HG02870 (cell line): Measurements from ENCODE around the gene QPCTL.

ENCODE experiments used
- ATAC-seq: cut with Tn5 transposase; IDR thresholded peaks from one replicate; pipeline ENCODE4 v1.9.1; 2021; ENCODE audit warnings: mild to moderate bottlenecking, moderate library complexity; ENCODE audit not compliant: unreplicated experiment

Gene QPCTL

DNA sequence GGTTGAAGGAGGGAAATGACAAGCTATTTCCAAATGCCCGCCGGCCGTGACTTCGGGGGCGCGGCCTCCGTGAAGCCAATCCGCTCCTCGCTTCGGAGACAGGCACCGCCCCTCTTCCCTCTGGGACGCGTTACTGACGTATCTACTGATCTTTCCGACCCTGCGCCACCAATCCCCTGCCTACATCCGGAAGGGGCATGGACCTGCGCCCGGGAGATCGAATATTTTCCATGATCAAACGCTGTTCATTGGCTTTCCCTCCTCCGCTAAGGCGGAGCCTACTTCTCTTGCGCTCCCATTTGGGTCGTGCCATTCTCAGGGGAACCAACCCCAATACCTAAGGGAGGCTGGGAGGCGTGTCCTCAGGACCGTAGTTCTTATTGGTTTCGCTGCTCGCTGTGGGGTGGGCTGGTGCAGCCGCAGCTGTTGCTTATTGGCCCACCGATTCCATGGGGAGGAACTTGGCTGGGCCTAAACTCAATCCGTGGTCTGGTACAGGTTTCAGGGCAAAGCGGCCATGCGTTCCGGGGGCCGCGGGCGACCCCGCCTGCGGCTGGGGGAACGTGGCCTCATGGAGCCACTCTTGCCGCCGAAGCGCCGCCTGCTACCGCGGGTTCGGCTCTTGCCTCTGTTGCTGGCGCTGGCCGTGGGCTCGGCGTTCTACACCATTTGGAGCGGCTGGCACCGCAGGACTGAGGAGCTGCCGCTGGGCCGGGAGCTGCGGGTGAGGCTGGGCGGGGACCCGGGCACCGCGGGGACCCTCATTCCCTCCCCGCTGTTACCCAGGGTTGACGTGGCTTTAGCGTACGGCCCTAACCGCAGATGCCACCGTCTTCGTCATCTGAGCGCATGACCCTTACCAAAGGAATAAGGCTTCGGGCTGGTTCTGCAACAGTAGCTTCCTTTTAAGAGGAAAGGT is at the start of gene QPCTL:
Gene QPCTL (plus strand): TSS at position 480 of the 919 bp plus-strand sequence. CDS start 38 bp downstream, at position 518.
- peak; percentile 87 for ATAC-seq

DNA sequence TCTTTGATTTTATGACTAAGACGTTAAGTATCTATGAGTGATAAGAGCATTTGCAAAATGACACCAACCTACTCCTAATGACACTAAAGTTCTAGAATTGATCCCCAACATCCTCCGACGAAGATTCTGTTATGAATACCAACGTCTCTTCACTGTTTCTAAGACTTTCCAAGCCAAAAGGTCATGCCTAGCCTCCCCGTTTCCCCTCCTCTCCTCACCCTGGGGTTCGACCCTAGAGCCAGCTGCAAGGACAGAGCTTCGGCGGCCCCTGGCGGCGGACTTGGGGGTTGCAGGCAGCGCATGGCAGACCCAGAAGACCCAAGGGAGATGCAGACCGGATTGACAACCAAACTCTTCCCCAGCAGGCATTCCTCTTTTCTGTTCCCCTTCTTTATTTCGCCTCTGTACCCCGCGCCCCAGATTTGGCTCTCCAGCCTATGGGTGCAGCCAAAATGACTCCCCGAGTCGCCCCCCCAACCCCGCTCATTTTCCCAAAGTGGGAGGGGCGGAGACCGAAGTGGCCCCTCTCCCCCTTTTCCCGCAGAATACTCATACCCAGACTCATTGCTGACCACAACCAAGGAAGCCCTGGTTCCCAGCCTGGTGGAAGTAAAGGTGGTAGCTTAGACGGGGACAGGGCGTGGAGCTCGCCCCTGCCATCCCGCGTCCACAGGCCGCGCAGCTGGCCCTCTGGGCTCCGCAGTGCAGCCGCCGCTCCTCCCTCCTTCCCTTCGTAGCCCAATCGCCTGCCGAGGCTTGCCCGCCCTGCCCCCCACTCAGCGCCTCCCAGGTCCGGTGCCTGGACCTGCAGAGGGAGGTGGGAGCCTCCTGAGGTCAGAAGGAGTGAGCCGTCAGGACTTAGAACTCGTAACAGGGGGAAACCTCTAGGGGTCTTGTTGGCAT is 49.2 kb upstream of the QPCTL start:
- ATAC-seq = no peak

DNA sequence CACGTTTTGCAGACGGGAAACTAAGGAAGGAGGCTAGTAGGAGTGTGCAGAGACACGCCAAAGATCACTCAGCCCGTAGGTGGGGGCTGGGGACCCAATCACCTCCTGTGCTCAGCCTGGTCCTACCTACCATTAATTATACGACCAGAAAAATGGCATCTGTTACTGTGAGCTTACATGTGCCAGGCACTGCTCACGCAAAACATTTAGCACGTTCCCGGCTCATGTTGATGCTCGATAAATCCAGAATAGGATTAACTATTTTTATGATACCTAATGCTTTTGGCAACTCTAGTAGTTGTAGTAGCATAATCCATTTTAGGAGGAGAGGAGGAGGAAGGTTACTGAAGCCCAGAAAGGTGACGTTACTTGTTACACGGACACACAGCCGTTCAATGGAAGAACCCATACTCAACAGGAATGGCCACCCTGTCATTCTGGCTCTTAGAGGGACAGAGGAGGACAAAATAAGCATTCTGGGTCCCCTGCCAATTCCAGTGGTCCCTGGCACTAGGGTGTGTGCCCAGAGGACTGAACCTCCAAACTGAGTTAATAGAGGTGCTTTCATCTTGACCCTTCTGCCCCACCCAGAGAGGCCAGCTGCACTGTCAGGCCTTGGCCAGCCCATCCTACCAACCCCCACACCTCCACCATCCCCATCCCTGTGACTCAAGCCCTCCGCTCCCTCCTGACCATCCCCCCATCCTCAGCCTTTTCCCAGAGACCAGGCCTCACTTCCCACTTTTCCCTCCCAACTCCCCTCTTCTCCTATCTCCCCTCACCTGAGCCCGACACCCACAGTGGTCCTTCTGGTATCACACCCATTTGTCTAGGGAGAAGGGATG is 48.3 kb upstream of the QPCTL start:
- no peak for ATAC-seq

DNA sequence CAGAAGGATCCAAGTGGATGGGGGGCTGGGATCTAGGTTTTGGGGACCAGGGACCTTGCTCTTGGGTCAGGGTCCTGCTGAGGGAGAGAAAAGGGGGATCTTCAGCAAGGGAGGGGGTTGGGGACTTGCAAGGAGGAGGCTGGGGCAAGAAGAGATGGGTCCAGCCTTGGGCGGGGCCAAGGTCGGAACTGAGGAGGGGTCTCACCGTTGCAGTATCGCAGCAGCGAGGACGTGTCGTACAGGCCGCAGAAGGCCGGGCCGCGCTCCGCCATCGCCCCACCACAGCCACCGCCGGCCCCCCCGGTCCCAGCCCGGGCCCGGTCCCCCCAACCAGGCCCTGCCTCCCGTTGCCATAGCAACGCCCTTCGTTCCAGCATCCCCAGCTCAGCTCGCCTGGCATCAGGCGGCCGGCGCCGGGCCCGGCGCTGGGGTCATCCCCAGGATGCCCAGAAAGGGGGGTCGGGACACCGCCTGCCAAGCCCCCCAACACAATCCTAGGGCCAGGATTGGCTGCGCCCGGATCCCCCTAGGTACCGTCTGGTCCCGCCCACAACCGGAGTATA is 47.3 kb upstream of the QPCTL start:
- no peak for ATAC-seq

DNA sequence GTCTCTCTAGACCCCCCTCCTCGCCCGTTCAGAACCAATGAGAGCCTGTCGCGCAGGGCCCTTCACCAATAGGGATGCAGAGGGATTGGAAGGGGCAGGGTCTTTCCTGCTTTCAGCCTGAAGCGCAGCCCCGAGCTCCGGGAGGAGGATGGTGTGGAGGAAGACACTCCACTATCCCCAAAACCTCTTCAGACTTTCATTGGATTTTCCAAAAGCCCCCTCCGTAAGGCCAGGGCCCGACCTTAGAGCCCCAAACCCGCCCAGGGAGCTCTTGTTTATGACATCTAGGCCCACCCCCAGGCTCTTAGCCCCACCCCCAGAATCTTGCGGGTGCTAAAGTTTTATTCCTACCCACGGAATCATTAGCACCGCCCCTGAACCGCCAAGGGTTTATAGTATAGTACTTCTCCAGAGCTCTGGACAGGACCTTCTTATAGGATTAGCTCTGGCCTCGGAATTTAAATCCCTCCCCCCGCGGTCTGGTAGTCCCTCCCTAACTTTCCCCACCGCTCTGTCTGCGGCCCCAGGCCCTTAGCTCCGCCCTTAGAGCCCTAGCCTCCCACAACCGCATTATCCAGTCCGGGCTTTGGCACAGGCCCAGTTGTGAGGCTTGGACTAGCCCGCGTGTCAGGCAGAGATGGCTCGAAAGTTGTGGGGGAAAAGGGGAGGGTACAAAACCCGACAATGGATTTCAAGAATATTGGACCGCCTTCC is 46.7 kb upstream of the QPCTL start:
- peak; percentile 29 for ATAC-seq

DNA sequence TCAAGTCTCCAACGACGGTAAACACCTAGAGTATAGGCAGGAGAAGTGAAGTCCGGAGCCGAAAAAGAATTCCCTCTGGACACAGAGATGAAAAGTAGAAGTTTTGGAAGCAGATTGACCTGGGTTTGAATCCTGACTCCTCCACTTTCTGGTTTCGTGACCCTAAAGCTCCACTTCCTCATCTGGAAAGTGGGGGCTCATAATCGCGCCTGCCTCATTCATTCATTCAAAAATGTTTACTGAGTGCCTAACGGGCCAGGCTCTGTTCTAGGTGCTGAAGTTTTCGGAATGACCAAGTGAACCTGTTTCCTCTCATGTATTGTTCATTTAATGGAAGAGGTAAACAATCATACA is 46.1 kb upstream of the QPCTL start:
- ATAC-seq = no peak

DNA sequence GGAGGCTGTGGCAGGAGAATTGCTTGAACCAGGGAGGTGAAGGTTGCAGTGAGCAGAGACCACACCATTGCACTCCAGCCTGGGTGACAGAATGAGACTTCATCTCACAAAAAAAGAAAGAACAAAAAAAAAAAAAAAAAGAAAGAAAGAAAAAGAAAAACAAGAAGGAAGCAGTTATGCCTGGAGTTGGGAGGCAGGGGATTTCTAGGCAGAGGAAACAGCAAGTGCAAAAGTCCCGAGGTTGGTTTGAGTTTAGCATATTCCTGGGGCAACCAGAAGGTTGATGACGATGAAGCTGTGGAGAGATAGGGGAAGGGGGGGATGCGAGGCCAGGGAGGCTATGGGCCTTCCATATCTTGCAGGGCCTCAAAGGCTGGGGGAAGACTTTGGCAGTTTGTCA is 41.7 kb upstream of the QPCTL start:
- ATAC-seq = no peak

DNA sequence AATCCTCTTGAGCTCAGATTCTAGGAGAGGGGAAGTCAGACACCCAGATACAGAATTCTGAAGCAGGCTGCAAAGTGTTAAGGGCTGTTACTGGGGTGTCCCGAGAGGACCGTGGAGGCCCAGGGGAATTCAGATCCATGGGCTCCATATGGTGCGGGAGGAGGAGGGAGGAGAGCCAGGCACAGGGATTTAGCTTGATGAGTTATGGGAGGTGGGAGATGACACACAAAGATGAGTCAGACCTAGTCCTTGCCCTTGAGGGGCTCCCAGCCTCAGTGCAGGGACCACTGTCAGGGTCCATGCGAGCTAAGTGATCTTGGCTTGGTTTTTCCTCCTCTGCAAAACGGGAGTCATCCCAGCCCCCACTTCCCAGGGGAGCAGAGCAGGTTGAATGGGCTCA is 38.8 kb upstream of the QPCTL start:
- no peak for ATAC-seq

DNA sequence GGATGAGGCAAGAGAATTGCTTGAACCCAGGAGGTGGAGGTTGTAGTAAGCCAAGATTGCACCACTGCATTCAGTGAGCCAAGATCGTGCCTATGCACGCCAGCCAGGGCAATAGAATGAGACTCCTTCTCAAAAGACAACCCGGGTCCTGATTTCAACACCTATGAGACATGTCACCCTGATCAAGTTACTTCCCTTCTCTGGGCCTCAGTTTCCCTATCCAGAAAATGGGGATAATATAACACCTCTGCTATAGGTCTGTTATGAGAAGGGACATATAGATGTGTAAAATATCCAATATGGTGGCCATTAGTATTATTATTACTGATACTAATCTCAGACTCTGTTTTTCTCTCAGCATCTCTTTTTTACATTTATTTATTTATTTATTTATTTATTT is 37.4 kb upstream of the QPCTL start:
- ATAC-seq = no peak

DNA sequence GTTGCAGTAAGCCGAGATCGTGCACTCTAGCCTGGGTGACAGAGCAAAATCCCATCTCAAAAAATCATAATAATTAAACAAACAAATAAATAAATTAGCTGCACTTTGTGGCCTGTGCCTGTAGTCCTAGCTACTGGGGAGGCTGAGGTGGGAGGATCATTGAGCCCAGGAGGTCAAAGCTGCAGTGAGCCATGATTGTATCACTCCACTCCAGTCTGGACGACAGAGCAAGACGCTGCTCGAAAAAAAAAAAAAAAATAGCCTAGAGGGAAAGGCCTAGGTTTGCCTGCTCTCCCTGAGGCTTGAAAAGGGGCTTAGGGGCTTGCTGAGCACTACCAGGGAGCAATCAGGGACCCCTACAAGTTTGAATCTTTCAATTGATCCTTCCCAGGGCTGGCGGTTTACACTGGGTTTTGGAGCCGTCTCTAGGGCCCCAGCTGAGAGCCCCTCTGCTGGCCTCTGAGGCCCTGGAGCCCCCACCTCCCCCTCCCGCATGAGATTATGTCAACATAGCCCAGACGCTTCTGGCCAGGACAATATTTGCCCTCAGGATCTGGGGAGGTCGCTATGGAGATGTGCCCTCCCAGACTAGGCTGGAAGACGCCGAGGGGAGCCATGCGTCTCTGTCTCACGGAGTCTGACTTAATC is 34.8 kb upstream of the QPCTL start:
- no peak for ATAC-seq

DNA sequence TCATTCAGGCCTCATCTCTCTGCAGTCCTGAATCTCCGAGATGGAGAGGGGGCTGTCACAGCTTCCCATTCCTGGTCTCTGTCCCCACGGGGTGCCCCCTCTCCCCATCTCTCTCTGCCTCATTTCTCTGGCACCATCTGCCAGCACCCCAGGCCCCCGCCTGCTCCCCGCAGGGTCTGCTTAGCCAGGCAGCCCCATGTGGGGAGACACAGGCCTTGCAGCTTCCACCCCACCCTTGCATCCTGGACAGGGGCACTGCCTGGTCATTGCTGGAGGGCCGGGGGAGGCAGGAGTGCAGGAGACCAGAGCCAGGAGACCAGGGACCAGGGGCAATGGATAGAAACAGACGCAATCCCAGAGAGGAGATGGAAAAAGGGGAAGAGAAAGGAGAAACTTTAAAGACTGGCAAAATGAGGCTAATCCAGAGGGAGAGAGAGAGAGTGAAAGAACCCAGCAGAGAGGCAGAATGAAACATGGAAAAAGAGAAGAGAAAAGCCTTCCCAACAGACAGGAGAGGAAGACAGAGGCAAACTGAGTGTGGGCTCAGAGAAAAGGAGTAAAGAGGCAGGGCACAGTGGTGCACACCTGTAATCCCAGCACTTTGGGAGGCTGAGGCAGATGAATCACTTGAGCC is 33.3 kb upstream of the QPCTL start:
- ATAC-seq = no peak

DNA sequence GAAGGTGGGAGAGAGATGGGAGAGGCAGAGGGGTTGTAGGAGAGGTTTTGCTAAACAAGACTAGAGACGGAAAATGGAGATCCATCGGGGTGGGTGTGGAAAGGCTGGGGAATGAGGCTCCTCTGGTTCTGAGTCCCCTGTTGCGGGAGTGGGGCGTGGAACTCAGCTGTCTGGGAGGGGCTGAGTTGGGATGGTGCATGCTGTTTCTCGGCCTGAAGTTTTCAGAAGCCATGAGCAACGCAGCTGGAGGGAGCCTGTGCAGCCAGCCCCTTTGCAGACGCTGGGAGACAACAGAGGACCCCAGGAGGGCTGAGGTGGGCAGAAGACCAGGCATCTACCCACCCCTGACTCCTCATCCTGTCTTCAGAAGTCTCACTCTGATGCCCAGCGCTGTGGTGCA is 31.8 kb upstream of the QPCTL start:
- no peak for ATAC-seq

DNA sequence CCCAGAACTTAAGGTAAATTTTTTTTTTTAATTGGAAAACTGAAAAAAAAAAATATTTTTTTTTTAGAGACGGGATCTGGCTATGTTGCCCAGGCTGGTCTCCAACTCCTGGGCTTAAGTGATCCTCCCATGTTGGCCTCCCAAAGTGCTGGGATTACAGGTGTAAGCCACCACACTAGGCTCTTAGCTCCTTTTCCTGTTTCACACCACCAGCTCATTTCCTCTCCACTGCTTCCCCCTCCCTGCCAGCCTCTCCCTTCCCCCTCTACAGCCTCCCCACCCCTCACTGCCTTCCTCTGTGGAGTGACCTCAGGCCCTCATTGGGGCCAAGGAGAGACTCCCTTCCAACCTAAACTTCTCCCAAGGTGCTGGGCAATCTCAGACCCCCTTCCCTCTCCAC is 28.7 kb upstream of the QPCTL start:
- no peak for ATAC-seq

DNA sequence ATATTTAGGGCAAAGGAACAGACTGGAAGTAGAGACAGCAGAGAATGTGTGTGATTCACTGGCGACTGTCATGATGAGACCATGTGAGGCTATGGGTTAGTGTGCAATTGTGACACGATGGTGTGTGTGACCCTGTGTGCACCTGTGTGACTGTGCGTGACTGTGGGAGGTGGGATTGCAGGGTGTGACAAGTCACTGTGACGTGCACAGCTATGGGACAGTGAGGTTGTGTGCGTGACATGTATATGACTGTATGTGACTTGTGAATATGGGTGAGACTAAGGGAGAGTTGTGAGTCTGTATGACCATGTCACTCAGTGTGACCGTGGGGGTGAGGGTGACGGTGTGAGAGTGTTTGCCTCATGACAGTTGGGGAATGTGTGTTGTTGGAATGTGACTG is 27.9 kb upstream of the QPCTL start:
- no peak for ATAC-seq

DNA sequence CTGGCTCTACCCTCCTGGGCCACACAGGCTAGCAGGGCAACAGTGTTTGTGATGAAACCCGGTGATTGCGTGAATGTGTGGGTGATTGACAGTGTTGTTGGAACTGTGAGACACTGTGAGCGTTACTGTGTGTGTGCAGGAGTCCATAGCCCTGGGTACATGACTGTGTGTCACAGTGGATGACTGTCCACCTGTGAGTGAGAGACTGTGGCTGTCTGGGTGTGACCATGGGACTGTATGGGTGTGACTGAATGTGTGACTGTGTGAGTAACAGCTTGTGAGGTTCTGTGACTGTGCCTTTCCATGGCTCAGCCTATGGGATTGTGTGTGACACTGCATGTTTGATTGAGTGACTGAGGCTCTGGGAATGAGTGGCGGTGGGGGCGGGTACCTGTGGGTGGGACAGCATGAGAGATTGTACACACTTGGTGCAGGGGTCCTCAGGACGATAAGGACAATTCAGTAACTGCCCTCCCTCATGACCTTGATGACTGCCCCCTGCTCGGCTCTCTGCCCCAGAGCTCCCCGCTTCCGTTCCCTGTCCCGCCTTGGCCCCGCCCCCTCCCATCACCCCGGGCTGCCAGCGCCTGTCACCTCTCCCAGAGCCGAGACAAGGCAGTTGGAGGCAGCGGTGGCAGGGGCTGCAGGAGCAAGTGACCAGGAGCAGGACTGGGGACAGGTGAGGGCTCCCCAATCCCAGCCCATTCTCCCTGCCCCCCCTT is 24.7 kb upstream of the QPCTL start, which contains the start of gene GIPR:
Gene GIPR (plus strand): TSS at position 602 of the 722 bp plus-strand sequence. CDS start 1,300 bp downstream, outside the sequence.
- no peak for ATAC-seq

DNA sequence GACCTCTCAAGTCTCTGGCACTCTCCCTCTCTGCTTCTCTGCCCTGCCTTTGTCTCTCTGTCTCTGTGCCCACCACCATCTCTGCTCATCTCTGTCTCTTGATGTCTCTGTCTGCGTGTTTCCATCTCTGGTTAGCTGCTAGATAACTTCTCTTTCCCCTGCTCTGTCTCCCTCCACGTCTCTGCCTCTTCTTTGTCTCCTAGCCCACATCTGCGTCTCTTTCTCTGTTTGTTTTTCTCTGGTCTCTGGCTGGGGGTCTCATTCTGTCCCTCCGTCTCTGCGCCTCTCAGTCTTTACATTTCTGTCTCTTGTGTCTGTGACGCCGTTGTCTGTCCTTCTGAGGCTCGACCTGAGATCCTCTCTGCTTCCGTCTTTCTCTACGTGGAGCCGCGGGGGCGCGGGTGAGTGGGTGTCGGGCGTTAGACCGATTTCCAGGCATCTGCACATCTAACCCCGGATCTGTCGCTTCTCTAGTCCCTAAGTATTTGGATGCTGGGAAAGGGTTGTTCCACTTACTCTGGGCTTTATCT is 24.1 kb upstream of the QPCTL start:
- ATAC-seq = no peak

DNA sequence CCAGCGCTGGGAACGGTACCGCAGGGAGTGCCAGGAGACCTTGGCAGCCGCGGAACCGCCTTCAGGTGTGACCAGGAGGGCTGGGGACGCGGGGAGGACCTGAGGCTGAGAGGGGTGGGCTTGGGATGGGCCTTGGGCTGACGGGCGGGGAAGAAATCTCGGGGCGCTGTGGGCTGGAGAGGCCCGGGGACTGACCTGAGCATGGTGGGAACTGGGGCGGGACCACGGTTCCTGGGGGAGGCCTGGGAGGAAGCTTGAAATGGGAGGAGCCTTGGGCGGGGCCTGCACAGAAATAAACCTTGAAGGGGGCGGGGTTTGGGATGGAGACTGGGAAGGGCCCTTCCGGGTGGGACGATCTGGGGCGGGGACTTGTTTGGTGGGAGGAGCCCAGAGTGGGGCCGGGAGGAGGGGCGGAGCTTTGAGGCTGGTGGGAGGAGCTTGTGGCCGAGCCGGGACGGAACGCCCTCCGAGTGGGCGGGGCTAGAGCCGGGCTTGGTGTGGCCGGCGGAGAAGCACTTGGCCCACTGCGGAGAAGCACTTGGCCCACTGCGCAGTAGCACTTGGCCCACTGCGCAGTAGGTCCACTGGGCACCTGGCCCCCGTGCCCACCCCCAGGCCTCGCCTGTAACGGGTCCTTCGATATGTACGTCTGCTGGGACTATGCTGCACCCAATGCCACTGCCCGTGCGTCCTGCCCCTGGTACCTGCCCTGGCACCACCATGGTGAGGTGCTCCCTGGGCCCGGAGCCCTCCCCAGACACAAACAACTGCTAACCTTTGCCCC is 21.6 kb upstream of the QPCTL start:
- no peak for ATAC-seq
